Measurements from ENCODE around the gene XPO6. TPM values are rescaled to one million over a fixed set of nuclear protein-coding genes. Genes with fewer than 3 reads are reported as not detected.

The XPO6 gene
- total RNA-seq, 4 donors from 2014 or later, result 45.7 to 104 (median 78.1) TPM

DNA sequence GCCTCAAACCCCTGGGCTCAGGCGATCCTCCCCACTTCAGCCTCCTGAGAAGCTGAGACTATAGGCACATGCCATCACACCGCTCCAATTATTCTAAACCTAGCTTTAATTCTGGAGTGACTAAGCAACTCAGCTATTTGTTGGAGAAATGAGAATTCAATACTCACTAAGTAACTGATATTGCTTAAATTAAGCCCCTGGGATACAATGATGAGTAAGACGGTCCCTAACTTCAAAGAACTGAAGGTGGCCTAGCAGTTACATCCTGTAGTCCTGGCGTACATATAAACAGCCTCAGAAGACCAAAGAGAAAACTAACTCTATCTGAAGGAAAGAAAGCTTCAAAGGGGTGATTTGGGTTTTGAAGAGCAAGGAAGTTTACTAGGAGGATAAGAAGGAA is 25.0 kb downstream of the XPO6 start:
- no peak overlapping the region for H3K4me3 ChIP-seq (ENCODE audit: low read depth, poor library complexity, severe bottlenecking)
- WGBS, 2 donors, result 95 to 96% methylated on average over 4 of the region's 4 CpGs
- no peak for TF ChIP-seq POLR2A (IDR thresholded peaks at IDR 0.05)
- TF ChIP-seq, protein P1, sequence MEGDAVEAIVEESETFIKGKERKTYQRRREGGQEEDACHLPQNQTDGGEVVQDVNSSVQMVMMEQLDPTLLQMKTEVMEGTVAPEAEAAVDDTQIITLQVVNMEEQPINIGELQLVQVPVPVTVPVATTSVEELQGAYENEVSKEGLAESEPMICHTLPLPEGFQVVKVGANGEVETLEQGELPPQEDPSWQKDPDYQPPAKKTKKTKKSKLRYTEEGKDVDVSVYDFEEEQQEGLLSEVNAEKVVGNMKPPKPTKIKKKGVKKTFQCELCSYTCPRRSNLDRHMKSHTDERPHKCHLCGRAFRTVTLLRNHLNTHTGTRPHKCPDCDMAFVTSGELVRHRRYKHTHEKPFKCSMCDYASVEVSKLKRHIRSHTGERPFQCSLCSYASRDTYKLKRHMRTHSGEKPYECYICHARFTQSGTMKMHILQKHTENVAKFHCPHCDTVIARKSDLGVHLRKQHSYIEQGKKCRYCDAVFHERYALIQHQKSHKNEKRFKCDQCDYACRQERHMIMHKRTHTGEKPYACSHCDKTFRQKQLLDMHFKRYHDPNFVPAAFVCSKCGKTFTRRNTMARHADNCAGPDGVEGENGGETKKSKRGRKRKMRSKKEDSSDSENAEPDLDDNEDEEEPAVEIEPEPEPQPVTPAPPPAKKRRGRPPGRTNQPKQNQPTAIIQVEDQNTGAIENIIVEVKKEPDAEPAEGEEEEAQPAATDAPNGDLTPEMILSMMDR (IDR thresholded peaks at IDR 0.05), result no peak
- intact Hi-C loops (cut with DNase I; ENCODE audit: low total_unique reads), result no loop called here
- no peak for DNase-seq (ENCODE audit: low spot score in 2 of 2)

DNA sequence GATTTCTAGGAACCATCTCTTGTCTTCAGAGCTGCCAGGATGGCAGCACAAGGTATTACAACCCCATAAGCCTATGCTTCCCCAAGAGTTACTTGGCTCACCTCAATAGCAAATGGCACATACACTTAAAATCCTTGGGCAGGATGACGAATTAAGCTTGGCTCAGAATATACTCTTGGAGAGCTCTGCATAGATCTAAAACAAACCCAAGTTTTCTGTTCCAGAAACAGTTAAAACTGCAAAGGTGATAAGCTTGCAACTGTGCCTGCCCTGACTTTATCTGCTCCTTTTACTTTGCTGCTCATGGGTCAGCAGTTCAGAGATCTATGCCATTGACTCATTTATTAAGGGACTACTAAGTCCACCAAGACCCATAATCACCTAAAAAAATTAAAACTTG is 26.1 kb downstream of the XPO6 start:
- TF ChIP-seq, protein P1 (IDR thresholded peaks at IDR 0.05), result no peak
- TF ChIP-seq POLR2A (IDR thresholded peaks at IDR 0.05), result no peak
- H3K4me3 ChIP-seq (ENCODE audit: low read depth, poor library complexity, severe bottlenecking), result no peak overlapping the region
- intact Hi-C loops (cut with DNase I; ENCODE audit: low total_unique reads), result no loop called here
- no peak for DNase-seq (ENCODE audit: low spot score in 2 of 2)
- 33 to 53% methylated on average over 1 of the region's 1 CpG for WGBS, 2 donors

DNA sequence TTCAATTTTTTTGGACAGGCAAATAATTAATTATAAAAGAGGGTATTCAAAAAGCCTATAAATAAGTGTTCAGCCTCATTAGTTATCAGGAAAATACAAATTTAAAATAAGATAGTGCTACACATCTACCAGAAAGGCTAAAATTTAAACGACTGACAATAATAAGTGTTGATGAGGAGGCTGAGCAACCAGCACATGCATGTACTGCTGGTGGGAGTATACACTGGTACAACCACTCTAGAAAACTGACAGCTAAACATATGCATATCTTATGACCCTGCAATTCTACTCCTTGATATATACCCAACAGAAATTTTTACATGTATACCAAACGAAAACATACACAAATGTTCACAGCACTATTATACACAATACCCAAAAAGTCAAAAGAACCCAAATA is 27.1 kb downstream of the XPO6 start:
- intact Hi-C loops (cut with DNase I; ENCODE audit: low total_unique reads), result no loop called here
- no peak overlapping the region for H3K4me3 ChIP-seq (ENCODE audit: low read depth, poor library complexity, severe bottlenecking)
- TF ChIP-seq, protein P1 (IDR thresholded peaks at IDR 0.05), result no peak
- no peak for TF ChIP-seq POLR2A (IDR thresholded peaks at IDR 0.05)
- no peak for DNase-seq (ENCODE audit: low spot score in 2 of 2)
- WGBS, 2 donors, result 97 to 98% methylated on average over 2 of the region's 2 CpGs

DNA sequence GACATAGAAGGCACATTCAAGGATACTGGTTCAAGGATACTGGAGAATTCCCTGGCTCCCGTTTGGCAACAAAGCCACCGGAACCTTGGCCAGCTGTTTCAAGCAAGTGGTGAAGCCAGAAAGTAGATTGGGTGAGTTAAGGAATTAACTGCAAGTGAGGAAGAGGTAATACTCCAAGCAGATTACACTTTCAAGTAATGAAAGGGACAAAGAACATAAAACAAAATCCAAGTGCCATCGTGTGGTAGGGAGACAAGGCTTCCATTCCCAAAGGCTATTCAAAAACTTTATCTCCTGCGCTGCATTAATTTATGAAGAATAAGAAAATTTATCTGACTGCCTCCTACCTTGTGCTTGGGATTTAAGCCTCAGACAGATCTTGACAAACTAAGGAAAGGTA is 27.8 kb downstream of the XPO6 start:
- no peak for TF ChIP-seq POLR2A (IDR thresholded peaks at IDR 0.05)
- TF ChIP-seq, protein P1 (IDR thresholded peaks at IDR 0.05), result no peak
- 83 to 85% methylated on average over 4 of the region's 4 CpGs for WGBS, 2 donors
- DNase-seq (ENCODE audit: low spot score in 2 of 2), result no peak
- no peak overlapping the region for H3K4me3 ChIP-seq (ENCODE audit: low read depth, poor library complexity, severe bottlenecking)
- intact Hi-C loops (cut with DNase I; ENCODE audit: low total_unique reads), result no loop called here

DNA sequence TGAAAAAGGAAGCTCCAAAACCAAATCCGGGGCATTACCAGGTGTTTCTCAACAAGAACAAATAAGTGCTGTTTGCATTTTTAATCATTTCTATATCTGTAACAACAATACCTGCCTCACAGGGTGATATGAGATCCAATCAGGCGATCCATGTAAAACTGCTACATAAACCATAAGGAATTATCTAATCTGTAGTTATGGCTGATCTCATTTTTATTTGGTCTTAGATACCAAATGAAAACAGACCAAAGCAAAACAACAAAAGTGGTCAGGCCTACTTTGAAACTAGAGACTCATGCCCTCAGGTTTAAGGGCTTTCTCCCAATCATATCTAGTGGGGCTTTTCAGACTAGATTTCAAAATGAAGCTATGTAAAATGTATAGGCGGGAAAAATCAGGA is 28.3 kb downstream of the XPO6 start:
- DNase-seq (ENCODE audit: low spot score in 2 of 2), result no peak
- TF ChIP-seq POLR2A (IDR thresholded peaks at IDR 0.05), result no peak
- TF ChIP-seq, protein P1 (IDR thresholded peaks at IDR 0.05), result no peak
- intact Hi-C loops (cut with DNase I; ENCODE audit: low total_unique reads), result no loop called here
- H3K4me3 ChIP-seq (ENCODE audit: low read depth, poor library complexity, severe bottlenecking), result no peak overlapping the region
- WGBS, 2 donors, result 79 to 89% methylated on average over 3 of the region's 3 CpGs

DNA sequence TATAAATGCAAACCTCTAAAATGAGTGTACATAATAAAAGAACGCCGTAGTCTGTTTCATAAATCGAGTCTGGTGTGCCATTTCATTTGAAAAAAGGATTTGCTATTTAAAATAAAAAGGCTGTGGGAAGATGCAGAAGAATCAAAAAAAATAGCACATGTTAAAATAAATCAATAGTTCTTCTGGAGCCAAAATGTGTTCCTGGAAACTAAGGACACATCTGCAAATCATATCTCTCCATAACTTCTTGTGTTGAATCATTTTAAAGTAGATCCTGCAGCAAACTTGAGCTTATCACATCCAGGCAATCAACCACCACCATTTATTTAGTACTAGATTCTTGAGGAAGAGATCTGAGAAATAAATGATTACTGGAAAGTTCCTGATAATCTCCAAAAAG is 29.0 kb downstream of the XPO6 start:
- TF ChIP-seq, protein P1 (IDR thresholded peaks at IDR 0.05), result no peak
- TF ChIP-seq POLR2A (IDR thresholded peaks at IDR 0.05), result no peak
- no peak for DNase-seq (ENCODE audit: low spot score in 2 of 2)
- H3K4me3 ChIP-seq (ENCODE audit: low read depth, poor library complexity, severe bottlenecking), result no peak overlapping the region
- intact Hi-C loops (cut with DNase I; ENCODE audit: low total_unique reads), result no loop called here
- 62 to 82% methylated on average over 3 of the region's 3 CpGs for WGBS, 2 donors
